ENCODE data around the gene TPGS2.

Gene TPGS2

GRCh38 chr18:36813101-36813775 is 15.6 kb downstream of the TPGS2 start:
- no peak for ATAC-seq
- no peak overlapping the region for H3K27ac Mint-ChIP-seq
- no peaks in the 10 kb centered on the region for H3K27me3 Mint-ChIP-seq

GRCh38 chr18:36812678-36813077 is 16.1 kb downstream of the TPGS2 start:
- Mint-ChIP-seq H3K4me1 (peaks cover 3% of the 10 kb centered on the region), H3K36me3 (ENCODE audit: low read depth) (peaks cover 7% of the 10 kb centered on the region), H3K27me3 (no peaks in the 10 kb centered on the region), H3K27ac (no peak overlapping the region), H3K9me3 (no peaks in the 10 kb centered on the region), H3K4me3 (no peak overlapping the region)
- DNase-seq, result no peak
- ATAC-seq, result no peak

More at GRCh38 chr18:36813101-36813775, 15.6 kb downstream of the TPGS2 start:
- no peak for DNase-seq
- peaks cover 12% of the 10 kb centered on the region for H3K36me3 Mint-ChIP-seq (ENCODE audit: low read depth)
- H3K9me3 Mint-ChIP-seq, result no peaks in the 10 kb centered on the region
- no peak overlapping the region for H3K4me3 Mint-ChIP-seq
- peaks cover 3% of the 10 kb centered on the region for H3K4me1 Mint-ChIP-seq

- no peak for DNase-seq
- H3K27ac Mint-ChIP-seq, result no peak overlapping the region
- peaks cover 5% of the 10 kb centered on the region for H3K36me3 Mint-ChIP-seq (ENCODE audit: low read depth)
Measured at GRCh38 chr18:36811955-36812354, 16.8 kb downstream of the TPGS2 start.

GRCh38 chr18:36811430-36811829 is 17.4 kb downstream of the TPGS2 start:
- H3K27ac Mint-ChIP-seq, result no peak overlapping the region
- DNase-seq (no peak), ATAC-seq (no peak)
- H3K9me3 Mint-ChIP-seq, result no peaks in the 10 kb centered on the region
- peaks cover 3% of the 10 kb centered on the region for H3K4me1 Mint-ChIP-seq
- no peak overlapping the region for H3K4me3 Mint-ChIP-seq
- H3K36me3 Mint-ChIP-seq (ENCODE audit: low read depth), result peaks cover 6% of the 10 kb centered on the region
- no peaks in the 10 kb centered on the region for H3K27me3 Mint-ChIP-seq

More at GRCh38 chr18:36811955-36812354, 16.8 kb downstream of the TPGS2 start:
- Mint-ChIP-seq H3K27me3 (no peaks in the 10 kb centered on the region), H3K4me3 (no peak overlapping the region), H3K4me1 (peaks cover 3% of the 10 kb centered on the region), H3K9me3 (no peaks in the 10 kb centered on the region)
- ATAC-seq, result no peak

GRCh38 chr18:36809590-36810381 is 19.0 kb downstream of the TPGS2 start:
- peak; percentile 80 for ATAC-seq
- H3K4me3 Mint-ChIP-seq, result no peak overlapping the region
- peaks cover 18% of the 10 kb centered on the region for H3K36me3 Mint-ChIP-seq (ENCODE audit: low read depth)
- no peaks in the 10 kb centered on the region for H3K27me3 Mint-ChIP-seq
- H3K4me1 Mint-ChIP-seq, result peaks cover 3% of the 10 kb centered on the region
- H3K9me3 Mint-ChIP-seq, result no peaks in the 10 kb centered on the region
- H3K27ac Mint-ChIP-seq, result no peak overlapping the region
- peak; percentile 8 for DNase-seq

GRCh38 chr18:36808681-36809080 is 20.1 kb downstream of the TPGS2 start:
- no peak for ATAC-seq
- Mint-ChIP-seq H3K4me3 (no peak overlapping the region), H3K27me3 (no peaks in the 10 kb centered on the region), H3K4me1 (peaks cover 3% of the 10 kb centered on the region), H3K27ac (no peak overlapping the region), H3K36me3 (ENCODE audit: low read depth) (peaks cover 27% of the 10 kb centered on the region), H3K9me3 (no peaks in the 10 kb centered on the region)
- no peak for DNase-seq

GRCh38 chr18:36805105-36805504 is 23.7 kb downstream of the TPGS2 start:
- Mint-ChIP-seq H3K4me3 (no peak overlapping the region), H3K9me3 (no peaks in the 10 kb centered on the region), H3K4me1 (peaks cover 3% of the 10 kb centered on the region), H3K27ac (no peak overlapping the region), H3K36me3 (ENCODE audit: low read depth) (peaks cover 51% of the 10 kb centered on the region), H3K27me3 (no peaks in the 10 kb centered on the region)
- ATAC-seq (no peak), DNase-seq (no peak)

- no peaks in the 10 kb centered on the region for H3K9me3 Mint-ChIP-seq
- H3K4me3 Mint-ChIP-seq, result no peak overlapping the region
- peaks cover 54% of the 10 kb centered on the region for H3K36me3 Mint-ChIP-seq (ENCODE audit: low read depth)
- DNase-seq, result no peak
- no peak overlapping the region for H3K27ac Mint-ChIP-seq
- no peaks in the 10 kb centered on the region for H3K4me1 Mint-ChIP-seq
- H3K27me3 Mint-ChIP-seq, result no peaks in the 10 kb centered on the region
- no peak for ATAC-seq
Measured at GRCh38 chr18:36798738-36799473, 29.9 kb downstream of the TPGS2 start.

- ATAC-seq (no peak), DNase-seq (no peak)
- H3K27ac Mint-ChIP-seq, result no peak overlapping the region
- no peaks in the 10 kb centered on the region for H3K27me3 Mint-ChIP-seq
- H3K4me1 Mint-ChIP-seq, result no peaks in the 10 kb centered on the region
- H3K9me3 Mint-ChIP-seq, result peaks cover 4% of the 10 kb centered on the region
- no peak overlapping the region for H3K4me3 Mint-ChIP-seq
- H3K36me3 Mint-ChIP-seq (ENCODE audit: low read depth), result peaks cover 61% of the 10 kb centered on the region
Measured at GRCh38 chr18:36792634-36793283, 36.0 kb downstream of the TPGS2 start.

- peaks cover 29% of the 10 kb centered on the region for H3K36me3 Mint-ChIP-seq (ENCODE audit: low read depth)
- no peaks in the 10 kb centered on the region for H3K27me3 Mint-ChIP-seq
- peaks cover 4% of the 10 kb centered on the region for H3K9me3 Mint-ChIP-seq
- ATAC-seq (no peak), DNase-seq (no peak)
- no peak overlapping the region for H3K27ac Mint-ChIP-seq
- no peak overlapping the region for H3K4me3 Mint-ChIP-seq
- H3K4me1 Mint-ChIP-seq, result no peaks in the 10 kb centered on the region
Measured at GRCh38 chr18:36786686-36787085, 42.1 kb downstream of the TPGS2 start.

- DNase-seq (no peak), ATAC-seq (no peak)
- Mint-ChIP-seq H3K9me3 (no peaks in the 10 kb centered on the region), H3K27ac (no peak overlapping the region), H3K36me3 (ENCODE audit: low read depth) (peaks cover 9% of the 10 kb centered on the region), H3K4me3 (no peak overlapping the region), H3K27me3 (no peaks in the 10 kb centered on the region), H3K4me1 (no peaks in the 10 kb centered on the region)
Measured at GRCh38 chr18:36783792-36784191, 45.0 kb downstream of the TPGS2 start.

GRCh38 chr18:36782710-36783109 is 46.1 kb downstream of the TPGS2 start:
- Mint-ChIP-seq H3K4me3 (no peak overlapping the region), H3K27me3 (no peaks in the 10 kb centered on the region), H3K27ac (peak overlapping the region; percentile 13), H3K9me3 (no peaks in the 10 kb centered on the region), H3K4me1 (no peaks in the 10 kb centered on the region), H3K36me3 (ENCODE audit: low read depth) (peaks cover 9% of the 10 kb centered on the region)
- no peak for DNase-seq
- no peak for ATAC-seq

- H3K4me3 Mint-ChIP-seq, result no peak overlapping the region
- DNase-seq, result no peak
- H3K4me1 Mint-ChIP-seq, result no peaks in the 10 kb centered on the region
- no peaks in the 10 kb centered on the region for H3K9me3 Mint-ChIP-seq
- ATAC-seq, result no peak
- H3K27ac Mint-ChIP-seq, result no peak overlapping the region
- peaks cover 5% of the 10 kb centered on the region for H3K36me3 Mint-ChIP-seq (ENCODE audit: low read depth)
- H3K27me3 Mint-ChIP-seq, result no peaks in the 10 kb centered on the region
Measured at GRCh38 chr18:36780748-36781147, 48.1 kb downstream of the TPGS2 start.

- Mint-ChIP-seq H3K9me3 (no peaks in the 10 kb centered on the region), H3K4me3 (no peak overlapping the region), H3K4me1 (no peaks in the 10 kb centered on the region), H3K27me3 (no peaks in the 10 kb centered on the region), H3K36me3 (ENCODE audit: low read depth) (peaks cover 4% of the 10 kb centered on the region), H3K27ac (no peak overlapping the region)
- no peak for DNase-seq
- ATAC-seq, result no peak
Measured at GRCh38 chr18:36777566-36777965, 51.2 kb downstream of the TPGS2 start.
